HG02852 (cell line): Measurements from ENCODE around the gene C2CD2.

ENCODE experiments used
- ATAC-seq: cut with Tn5 transposase; IDR thresholded peaks from one replicate; pipeline ENCODE4 v1.9.1; 2021; ENCODE audit warnings: mild to moderate bottlenecking, moderate library complexity; ENCODE audit not compliant: unreplicated experiment

Gene C2CD2

DNA sequence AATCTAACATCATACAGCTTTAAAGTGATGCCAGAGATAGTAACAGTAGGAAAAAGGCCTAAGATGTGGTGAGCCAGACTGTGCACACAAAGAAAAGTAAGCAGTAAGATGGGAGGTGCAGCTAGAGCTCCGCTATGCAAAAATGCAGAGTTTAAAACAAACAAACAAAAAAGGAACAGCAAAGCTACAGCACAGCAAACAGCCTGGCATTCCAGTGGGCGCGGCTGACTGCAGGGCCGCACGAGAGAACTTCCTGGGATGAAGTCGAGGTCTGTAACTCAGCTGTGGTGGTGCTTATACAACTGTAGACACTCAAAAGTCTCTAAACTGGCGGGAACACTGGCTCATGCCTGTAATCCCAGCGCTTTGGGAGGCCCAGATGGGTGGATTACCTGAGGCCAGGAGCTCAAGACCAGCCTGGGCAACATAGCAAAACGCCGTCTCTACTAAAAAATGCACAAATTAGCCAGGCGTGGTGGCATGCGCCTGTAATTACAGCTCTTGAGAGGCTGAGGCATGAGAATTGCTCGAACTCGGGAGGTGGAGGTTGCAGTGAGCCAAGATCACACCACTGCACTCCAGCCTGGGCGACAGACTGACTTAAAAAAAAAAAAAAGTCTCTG lies 104.7 kb downstream of the C2CD2 start:
- no peak for ATAC-seq

- ATAC-seq, result no peak
Measured at GRCh38 chr21:41848533-41848932, 105.3 kb downstream of the C2CD2 start.

DNA sequence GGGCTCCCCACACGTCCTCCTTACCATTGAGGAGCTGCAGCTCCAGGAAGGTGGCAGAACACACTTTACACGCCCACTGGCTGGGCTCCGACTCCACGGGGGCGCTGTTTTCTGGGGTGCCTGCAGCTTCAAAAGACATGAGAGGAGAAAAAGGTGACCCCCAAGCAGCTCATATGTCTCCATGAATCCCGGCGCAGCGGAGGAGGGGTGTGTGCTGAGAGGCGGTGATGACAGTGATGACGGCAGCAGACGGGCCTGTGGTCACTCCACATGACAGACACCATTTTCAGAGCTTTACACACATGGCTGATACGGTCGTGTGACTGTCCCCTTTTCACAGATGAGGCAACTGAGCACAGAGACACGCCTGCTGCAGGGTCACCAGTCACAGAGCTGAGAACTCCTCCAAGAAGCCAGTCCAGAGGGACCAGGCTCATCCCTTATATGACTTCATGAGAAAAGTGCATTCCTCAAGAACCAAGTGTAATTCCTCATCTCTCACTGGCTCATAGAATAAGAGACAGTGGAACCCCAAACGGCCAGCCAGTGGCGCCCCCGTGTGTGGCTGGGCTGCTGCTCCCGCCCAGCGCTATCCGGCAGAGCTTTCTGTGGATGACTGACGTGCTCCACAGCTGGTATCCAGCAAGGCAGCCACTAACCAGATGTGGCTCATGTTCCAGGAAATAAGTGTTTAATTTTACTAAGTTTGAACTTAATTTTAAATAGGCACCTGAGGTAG lies 106.6 kb downstream of the C2CD2 start:
- ATAC-seq, result no peak

DNA sequence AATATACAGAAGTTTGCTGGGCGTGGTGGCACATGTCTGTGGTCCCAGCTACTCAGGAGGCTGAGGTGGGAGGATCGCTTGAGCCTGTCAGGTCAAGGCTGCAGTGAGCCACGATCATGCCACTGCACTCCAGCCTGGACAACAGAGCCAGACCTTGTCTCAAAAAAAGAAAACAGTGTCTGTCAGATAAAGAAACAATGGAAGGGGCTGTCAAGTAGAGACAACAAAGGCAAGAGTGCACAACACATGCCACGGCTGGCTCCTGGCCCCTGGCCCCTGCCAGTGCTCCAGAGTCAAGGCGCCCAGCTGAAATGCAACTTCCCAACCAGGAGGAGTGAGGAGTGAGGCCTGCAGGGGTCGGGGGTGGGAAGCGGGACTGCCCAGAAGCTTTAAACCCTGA lies 107.3 kb downstream of the C2CD2 start:
- ATAC-seq, result no peak

- no peak for ATAC-seq
Measured at GRCh38 chr21:41846033-41846317, 107.8 kb downstream of the C2CD2 start.

DNA sequence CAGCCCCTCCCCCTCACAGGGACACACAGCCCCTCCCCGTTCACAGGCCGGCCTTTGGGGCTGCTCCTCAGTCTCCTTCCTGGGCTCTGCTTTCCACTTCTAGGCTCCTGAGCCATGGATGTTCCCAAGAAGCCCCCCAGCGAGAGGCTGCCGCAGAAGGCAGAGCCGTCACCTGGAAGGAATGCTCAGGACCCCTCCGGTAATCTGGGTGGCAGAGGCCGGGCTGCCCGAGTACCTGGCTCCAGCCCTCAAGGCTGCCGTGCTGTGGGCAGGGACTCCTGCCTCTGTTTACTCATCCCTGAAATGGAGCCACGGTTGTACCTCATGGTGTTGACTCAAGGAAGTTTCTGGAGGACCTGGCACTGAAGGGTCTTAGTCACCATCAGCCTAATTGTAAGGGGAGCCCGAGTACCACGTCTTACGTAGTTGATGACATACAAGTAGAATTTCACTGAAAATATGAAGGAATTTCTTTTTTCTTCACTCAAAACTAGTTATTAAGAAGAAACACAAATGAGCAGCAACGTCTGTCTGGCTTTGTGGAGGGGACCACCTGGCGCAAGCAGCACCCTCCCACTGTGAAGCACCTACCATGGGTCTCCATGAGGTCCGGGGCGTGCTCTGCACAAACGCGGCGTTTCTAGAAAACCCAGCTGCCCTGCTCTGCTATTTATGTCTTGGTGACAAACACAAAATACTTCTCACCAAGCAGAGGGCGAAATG lies 108.3 kb downstream of the C2CD2 start:
- no peak for ATAC-seq

GRCh38 chr21:41843584-41843983 lies 110.2 kb downstream of the C2CD2 start:
- ATAC-seq, result no peak

DNA sequence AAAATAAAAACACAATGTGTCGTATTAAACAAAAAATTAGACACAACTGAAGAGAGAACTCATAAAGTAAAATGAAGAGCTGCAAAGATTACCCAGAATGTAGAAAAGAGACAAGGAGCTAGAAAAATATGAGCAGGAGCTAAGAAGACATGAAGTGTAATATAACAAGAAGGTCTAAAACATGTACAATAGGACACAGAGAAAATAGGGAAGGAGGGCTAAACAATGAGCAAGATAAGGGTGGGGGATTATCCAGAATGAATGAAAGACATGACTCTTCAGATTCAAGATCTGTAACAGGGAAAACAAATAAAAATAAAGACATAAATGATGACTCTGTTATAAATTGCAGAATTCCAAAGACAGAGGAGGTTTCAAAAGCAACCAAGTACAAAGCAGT lies 112.9 kb downstream of the C2CD2 start:
- no peak for ATAC-seq

GRCh38 chr21:41839387-41840000 lies 114.3 kb downstream of the C2CD2 start:
- ATAC-seq, result no peak

GRCh38 chr21:41837756-41838297 lies 116.0 kb downstream of the C2CD2 start:
- no peak for ATAC-seq

DNA sequence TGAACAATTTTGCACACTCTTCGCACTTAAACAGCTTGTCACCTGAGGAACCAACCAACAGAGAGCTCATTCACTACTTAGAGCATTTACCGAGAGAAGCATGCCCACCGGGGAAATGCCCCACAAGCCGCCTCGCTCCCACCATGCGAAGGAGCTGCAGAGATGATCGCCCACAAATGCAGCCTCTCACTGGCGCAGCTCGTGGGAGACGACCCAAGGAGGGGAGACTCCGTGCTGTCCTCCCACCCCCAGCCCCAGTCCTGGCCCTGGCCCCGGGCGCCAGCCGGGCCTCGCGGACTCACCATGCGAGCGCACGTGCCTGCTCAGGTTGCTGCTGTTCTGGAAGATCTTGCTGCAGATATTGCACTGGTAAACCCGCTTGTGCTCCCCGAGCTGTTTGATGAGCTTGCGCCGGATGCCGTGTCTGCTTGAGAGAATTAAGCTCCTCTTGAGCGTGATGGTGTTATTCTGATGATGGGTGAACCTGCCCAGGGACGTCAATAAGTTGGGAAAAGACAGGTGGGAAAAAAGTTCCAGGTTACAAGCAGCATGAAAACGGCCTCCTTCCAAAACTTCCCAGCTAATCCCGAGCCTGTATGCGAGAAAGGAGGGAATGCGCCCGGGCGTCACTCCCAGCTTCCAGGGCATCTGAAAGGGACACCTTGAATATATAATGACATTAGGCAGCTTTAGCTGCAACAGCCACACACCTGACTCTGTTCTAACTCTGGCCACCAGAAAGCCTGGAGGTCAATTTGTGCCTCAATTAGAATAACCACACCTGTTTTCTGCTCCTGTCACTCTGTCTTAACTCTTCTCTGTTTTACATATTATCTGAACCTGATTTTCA lies 117.4 kb downstream of the C2CD2 start:
- no peak for ATAC-seq

GRCh38 chr21:41835711-41836154 lies 118.1 kb downstream of the C2CD2 start:
- ATAC-seq, result no peak
